Activated CD4-positive, CD25-positive, alpha-beta regulatory T cell (primary cell): ENCODE results near the gene CNNM3.

Source experiments
- DNase-seq, 4 experiments: peaks; one replicate each; lab custom pipeline; 2025; lab: John Stamatoyannopoulos, UW

CNNM3 gene

GRCh38 chr2:96816836-96817702 lies 1.0 kb downstream of the CNNM3 start:
- no peak for DNase-seq

DNA sequence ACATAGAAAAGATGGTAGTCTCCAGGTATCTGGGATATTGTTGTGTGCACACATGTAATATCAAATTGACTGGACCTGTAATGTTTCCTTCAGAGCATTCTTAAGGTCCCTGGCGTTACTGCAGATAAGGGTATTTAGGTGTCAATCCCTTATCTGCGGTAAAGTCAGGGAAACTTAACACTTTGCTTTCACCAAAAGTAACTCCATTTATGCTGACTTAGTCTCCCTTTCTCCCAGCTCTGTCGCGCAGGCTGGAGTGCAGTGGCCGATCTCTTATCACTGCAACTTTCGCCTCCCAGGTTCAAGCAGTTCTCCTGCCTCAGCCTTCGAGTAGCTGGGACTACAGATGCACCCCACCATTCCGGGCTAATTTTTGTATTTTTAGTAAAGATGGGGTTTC lies 1.8 kb downstream of the CNNM3 start:
- DNase-seq, result no peak

- no peak for DNase-seq
These were observed 3.2 kb downstream of the CNNM3 start for GRCh38 chr2:96819128-96819875.

GRCh38 chr2:96819876-96820511 lies 3.9 kb downstream of the CNNM3 start:
- no peak for DNase-seq

GRCh38 chr2:96821113-96821675 lies 5.1 kb downstream of the CNNM3 start:
- DNase-seq, result no peak

GRCh38 chr2:96822786-96823185 lies 6.7 kb downstream of the CNNM3 start:
- no peak for DNase-seq

DNA sequence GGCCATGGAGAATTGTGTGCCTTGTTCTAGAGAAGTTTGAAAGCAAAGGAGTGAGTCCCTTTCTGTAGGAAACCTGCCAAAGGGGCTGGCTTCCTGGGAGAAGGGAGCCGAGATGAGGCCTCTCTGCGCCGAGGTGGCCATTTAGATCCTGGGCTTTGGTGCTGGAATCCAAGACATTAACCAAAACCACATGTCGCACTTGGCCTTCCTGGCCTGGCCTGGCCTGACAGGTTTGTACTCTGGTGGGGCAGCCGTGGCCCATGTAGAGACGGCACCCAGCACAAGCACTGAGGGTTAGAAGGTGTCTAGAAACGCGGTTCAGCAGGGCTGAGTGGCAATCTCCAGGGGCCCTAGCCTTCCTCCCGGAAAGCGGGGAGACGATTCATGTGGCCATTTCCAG lies 7.1 kb downstream of the CNNM3 start:
- DNase-seq, result no peak

DNA sequence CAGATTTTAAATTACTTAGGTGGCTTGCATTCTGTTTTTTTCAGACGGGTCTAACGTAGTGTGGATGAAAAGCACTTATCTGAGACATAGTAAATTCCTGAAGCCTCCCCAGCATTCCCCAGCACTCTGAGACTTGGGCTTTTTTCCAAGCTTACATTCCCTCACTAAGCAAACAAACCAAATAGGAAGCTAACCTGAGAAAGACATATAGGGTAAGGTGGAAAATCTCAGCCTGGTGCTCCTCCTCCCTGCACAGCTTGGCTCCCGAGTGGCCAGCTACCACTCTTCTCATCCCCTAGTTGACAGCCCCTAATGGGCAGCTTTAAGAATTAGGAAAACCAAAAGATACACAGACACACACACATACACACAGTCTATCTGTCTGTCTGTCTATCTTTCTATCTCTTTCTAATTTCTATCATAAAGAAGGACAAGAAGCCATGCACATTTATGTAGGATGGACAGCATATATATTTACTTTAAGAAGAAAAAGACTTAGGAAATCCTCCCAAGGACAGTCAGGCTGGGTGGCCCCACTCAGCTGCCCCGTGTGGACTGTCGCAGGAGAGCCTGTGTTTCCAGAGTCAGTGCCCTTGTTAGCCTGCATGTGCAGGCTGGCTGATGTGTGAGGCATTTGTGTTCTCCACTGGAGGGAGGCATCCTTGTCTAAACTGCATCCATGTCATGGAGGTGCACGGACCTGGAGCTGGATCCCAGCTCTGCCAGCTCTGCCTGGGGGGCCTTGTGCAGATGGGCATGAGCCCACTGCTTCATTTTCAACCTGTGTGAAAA lies 8.2 kb downstream of the CNNM3 start:
- no peak for DNase-seq

GRCh38 chr2:96825057-96825456 lies 9.0 kb downstream of the CNNM3 start:
- DNase-seq, result no peak

DNA sequence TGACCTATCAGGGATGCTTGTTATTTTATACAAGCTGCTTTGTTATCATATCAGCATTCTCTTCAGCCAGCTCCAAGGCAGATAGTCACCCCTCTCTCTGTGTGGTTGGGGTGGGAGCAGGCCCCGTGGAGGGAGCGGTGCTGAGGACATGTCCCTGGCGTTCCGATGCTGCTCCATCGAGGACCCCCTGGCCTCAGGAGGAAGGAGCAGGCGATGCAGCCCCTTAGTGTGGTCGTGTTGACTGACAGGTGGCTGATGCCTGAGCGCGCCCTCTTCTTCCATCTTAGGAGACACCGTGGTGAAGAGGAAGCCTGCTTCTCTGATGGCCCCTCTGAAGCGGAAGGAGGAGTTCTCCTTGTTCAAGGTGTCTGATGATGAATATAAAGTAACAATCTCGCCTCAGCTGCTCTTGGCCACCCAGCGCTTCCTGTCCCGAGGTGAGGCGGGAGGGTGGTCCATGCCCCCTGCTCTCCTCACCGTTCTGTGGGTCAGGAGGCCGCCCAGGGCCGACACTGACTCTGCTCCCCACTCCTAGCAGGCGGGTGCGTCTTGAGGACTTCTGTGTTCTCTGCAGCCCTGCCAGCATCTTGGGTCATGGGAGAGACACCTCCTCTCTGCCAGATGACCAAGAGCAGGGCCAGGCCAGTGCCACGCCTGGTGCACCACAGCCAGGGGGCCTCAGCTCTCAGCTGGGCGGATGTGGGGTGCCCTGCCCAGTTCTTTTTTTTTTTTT lies 10.6 kb downstream of the CNNM3 start:
- no peak for DNase-seq

DNA sequence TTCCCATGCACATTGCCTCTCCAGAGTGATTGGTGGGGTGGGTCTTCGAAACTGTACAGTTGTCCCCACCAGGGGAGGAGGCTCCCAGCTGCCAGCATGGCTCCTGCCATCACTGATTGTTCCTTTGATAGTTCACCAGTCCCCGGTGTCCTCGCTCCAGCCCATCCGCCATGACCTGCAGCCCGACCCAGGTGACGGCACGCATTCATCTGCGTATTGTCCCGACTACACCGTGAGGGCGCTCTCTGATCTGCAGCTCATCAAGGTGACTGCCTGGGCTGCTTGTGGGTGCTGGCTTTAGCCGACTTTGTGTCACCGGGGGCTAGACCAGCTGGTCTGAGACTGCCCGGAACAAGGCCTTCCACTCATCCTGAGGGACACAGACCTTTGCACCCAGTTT lies 12.4 kb downstream of the CNNM3 start:
- no peak for DNase-seq

DNA sequence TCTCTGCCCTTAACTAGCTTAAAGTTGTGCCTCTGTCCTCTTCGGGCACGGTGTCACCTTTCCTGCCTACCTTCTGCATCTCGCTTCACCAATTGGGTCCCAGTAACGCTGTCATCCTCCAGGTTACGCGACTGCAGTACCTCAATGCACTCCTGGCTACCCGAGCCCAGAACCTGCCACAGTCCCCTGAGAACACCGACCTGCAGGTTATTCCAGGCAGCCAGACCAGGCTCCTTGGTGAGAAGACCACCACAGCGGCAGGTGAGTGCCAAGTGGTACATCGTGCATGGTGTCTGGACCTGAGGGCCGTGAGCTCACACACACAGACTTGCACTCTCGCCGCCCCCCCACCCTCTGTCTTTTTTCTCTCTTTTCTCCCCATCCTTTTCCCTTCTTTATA lies 12.8 kb downstream of the CNNM3 start:
- DNase-seq, result no peak

DNA sequence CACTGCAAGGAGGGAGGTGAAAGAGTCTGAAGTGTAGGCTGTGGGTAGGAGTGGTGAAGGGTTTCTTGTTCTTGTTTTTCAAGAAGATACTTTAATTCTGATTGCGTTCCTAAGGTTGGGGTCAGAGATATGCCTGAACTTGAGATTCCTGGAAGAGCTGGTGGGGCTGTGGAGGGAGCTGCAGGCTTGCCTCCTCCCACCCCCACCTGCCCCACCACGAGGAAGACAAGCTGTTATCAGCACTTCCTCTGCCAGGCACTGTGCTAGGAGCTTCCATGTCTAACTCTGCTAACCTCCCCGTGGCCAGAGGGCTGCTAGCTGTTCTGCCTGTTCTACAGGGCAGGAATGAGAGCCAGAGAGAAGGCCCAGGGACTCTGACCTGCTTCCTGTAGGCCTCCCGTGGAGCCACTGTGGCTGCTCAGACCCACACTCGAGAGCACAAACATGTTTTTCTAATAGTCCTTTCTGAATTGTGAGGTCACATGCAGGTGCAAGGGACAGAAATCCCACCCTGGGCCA lies 14.0 kb downstream of the CNNM3 start:
- no peak for DNase-seq

- no peak for DNase-seq
These were observed 15.6 kb downstream of the CNNM3 start for GRCh38 chr2:96831679-96832078.

DNA sequence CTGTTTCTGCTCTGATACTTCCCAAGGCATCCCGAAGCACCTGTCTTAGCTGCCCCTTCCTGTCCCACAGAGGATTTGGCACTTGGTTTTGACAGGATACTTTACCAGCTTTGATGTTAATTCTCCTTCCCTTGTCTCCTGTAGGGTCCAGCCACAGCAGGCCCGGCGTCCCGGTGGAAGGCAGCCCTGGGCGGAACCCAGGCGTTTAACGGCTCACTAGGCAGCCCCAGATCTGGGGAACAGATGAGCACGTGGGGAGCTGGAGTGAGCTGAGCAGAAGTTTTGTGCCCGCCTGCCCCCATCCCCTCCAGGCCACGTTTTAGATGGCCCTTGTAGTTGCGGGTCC lies 16.3 kb downstream of the CNNM3 start:
- no peak for DNase-seq

DNA sequence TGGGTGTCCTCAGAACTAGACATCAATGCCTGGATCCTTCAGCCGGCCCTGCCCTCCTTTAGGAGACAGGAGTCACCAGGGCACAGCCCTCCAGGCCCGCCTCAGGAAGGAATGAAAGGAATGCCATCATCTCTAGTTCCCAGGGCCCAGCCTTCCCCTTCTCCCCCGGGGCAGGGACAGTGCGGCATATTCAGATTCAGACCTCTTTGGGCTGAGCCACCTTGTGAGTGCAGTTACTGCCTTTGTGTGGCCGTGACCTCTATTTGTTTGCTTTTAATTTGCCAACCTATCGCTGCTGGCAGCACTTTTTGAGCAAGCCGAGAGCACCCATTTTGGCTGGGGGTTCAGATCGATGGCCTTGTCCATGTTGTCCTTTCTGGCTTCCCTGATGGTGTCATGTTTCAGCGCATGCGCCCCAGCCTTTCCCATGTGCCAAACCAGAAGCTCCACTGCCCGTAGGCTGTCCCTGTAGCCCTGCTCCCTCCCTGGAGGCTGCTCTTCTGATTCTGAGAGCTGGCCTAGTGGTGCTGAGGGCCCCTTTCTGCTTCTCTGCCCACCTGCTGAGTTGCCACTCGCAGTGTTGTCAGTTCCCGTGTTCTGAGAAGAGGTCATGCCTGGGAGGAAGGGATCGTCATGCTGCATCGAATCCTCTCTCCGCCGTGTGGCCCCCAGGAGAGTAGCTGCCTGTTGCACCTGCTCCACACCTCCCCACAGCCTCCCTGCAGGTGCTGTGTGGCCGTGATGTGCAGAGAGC lies 16.9 kb downstream of the CNNM3 start:
- DNase-seq, result no peak

- DNase-seq, result no peak
These were observed 19.8 kb downstream of the CNNM3 start for GRCh38 chr2:96835830-96836229.

GRCh38 chr2:96837575-96837974 lies 21.5 kb downstream of the CNNM3 start:
- no peak for DNase-seq

GRCh38 chr2:96838345-96839292 lies 22.6 kb downstream of the CNNM3 start:
- DNase-seq, result no peak
